Measurements from ENCODE around the gene ARHGAP15. TPM values are rescaled to one million over a fixed set of nuclear protein-coding genes. Genes with fewer than 3 reads are reported as not detected.

ARHGAP15 gene
- total RNA-seq, 1 experiment from 2014 or later = 0.41 TPM

- H3K4me1 ChIP-seq (ENCODE audit: control insufficient read depth, insufficient read depth, low read length) = no peaks in the 10 kb centered on the region
- no peak overlapping the region for H3K27ac ChIP-seq (ENCODE audit: low read length)
- POLR2A ChIA-PET = no interaction called here
- no peaks in the 10 kb centered on the region; the same call in 1 of the 2 replicates for H3K36me3 ChIP-seq (ENCODE audit: control insufficient read depth, insufficient read depth, low read length)
- no TSS peak for BruUV-seq (replicated peaks)
- in situ Hi-C loops (cut with HindIII; ENCODE audit: low pct_unique_long_range_greater_than_20kb, low sequenced_read_pairs) = no loop called here
- CTCF ChIA-PET = no interaction called here
- intact Hi-C loops (cut with micrococcal nuclease; ENCODE audit: unreplicated experiment) = no loop called here
- no peaks in the 10 kb centered on the region for H3K9me3 ChIP-seq (ENCODE audit: control insufficient read depth, insufficient read depth, low read depth, low read length)
- no peaks in the 10 kb centered on the region for H3K27me3 ChIP-seq (ENCODE audit: control insufficient read depth, insufficient read depth, low read length)
- no peak for DNase-seq (ENCODE audit: low read depth, low spot score)
- no peak for TF ChIP-seq TCF7L2 (IDR thresholded peaks at IDR 0.05; ENCODE audit: low read depth, low read length)
- TF ChIP-seq, protein P1, sequence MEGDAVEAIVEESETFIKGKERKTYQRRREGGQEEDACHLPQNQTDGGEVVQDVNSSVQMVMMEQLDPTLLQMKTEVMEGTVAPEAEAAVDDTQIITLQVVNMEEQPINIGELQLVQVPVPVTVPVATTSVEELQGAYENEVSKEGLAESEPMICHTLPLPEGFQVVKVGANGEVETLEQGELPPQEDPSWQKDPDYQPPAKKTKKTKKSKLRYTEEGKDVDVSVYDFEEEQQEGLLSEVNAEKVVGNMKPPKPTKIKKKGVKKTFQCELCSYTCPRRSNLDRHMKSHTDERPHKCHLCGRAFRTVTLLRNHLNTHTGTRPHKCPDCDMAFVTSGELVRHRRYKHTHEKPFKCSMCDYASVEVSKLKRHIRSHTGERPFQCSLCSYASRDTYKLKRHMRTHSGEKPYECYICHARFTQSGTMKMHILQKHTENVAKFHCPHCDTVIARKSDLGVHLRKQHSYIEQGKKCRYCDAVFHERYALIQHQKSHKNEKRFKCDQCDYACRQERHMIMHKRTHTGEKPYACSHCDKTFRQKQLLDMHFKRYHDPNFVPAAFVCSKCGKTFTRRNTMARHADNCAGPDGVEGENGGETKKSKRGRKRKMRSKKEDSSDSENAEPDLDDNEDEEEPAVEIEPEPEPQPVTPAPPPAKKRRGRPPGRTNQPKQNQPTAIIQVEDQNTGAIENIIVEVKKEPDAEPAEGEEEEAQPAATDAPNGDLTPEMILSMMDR (IDR thresholded peaks at IDR 0.05) = no peak
- TF ChIP-seq POLR2AphosphoS5 (IDR thresholded peaks at IDR 0.05; ENCODE audit: low read depth, low read length) = no peak
- TF ChIP-seq, protein P2, sequence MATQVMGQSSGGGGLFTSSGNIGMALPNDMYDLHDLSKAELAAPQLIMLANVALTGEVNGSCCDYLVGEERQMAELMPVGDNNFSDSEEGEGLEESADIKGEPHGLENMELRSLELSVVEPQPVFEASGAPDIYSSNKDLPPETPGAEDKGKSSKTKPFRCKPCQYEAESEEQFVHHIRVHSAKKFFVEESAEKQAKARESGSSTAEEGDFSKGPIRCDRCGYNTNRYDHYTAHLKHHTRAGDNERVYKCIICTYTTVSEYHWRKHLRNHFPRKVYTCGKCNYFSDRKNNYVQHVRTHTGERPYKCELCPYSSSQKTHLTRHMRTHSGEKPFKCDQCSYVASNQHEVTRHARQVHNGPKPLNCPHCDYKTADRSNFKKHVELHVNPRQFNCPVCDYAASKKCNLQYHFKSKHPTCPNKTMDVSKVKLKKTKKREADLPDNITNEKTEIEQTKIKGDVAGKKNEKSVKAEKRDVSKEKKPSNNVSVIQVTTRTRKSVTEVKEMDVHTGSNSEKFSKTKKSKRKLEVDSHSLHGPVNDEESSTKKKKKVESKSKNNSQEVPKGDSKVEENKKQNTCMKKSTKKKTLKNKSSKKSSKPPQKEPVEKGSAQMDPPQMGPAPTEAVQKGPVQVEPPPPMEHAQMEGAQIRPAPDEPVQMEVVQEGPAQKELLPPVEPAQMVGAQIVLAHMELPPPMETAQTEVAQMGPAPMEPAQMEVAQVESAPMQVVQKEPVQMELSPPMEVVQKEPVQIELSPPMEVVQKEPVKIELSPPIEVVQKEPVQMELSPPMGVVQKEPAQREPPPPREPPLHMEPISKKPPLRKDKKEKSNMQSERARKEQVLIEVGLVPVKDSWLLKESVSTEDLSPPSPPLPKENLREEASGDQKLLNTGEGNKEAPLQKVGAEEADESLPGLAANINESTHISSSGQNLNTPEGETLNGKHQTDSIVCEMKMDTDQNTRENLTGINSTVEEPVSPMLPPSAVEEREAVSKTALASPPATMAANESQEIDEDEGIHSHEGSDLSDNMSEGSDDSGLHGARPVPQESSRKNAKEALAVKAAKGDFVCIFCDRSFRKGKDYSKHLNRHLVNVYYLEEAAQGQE (IDR thresholded peaks at IDR 0.05; ENCODE audit: insufficient read depth in 1 of 2, low read depth in 2 of 2, low read length in 1 of 2) = no peak
- TF ChIP-seq SIN3A (IDR thresholded peaks at IDR 0.05; ENCODE audit: borderline replicate concordance, insufficient read depth, low read depth, low read length) = no peak
- no peak overlapping the region for H3K4me3 ChIP-seq (ENCODE audit: low read depth in 2 of 2, low read length in 2 of 2)
- ATAC-seq = no peak
Measured at GRCh38 chr2:143290221-143290620, 161.0 kb downstream of the ARHGAP15 start.

- no peaks in the 10 kb centered on the region for H3K4me1 ChIP-seq (ENCODE audit: control insufficient read depth, insufficient read depth, low read length)
- H3K27ac ChIP-seq (ENCODE audit: low read length) = no peak overlapping the region
- no TSS peak for BruUV-seq (replicated peaks)
- no peaks in the 10 kb centered on the region for H3K9me3 ChIP-seq (ENCODE audit: control insufficient read depth, insufficient read depth, low read depth, low read length)
- DNase-seq (ENCODE audit: low read depth, low spot score) (no peak), ATAC-seq (no peak)
- CTCF ChIA-PET = no interaction called here
- H3K4me3 ChIP-seq (ENCODE audit: low read depth in 2 of 2, low read length in 2 of 2) = no peak overlapping the region
- no peaks in the 10 kb centered on the region; the same call in 1 of the 2 replicates for H3K36me3 ChIP-seq (ENCODE audit: control insufficient read depth, insufficient read depth, low read length)
- TF ChIP-seq SIN3A (IDR thresholded peaks at IDR 0.05; ENCODE audit: borderline replicate concordance, insufficient read depth, low read depth, low read length) = no peak
- TF ChIP-seq TCF7L2 (IDR thresholded peaks at IDR 0.05; ENCODE audit: low read depth, low read length) = no peak
- TF ChIP-seq, protein P1 (IDR thresholded peaks at IDR 0.05) = no peak
- no peak for TF ChIP-seq POLR2AphosphoS5 (IDR thresholded peaks at IDR 0.05; ENCODE audit: low read depth, low read length)
- TF ChIP-seq, protein P2 (IDR thresholded peaks at IDR 0.05; ENCODE audit: insufficient read depth in 1 of 2, low read depth in 2 of 2, low read length in 1 of 2) = no peak
- in situ Hi-C loops (cut with HindIII; ENCODE audit: low pct_unique_long_range_greater_than_20kb, low sequenced_read_pairs) = no loop called here
- H3K27me3 ChIP-seq (ENCODE audit: control insufficient read depth, insufficient read depth, low read length) = no peaks in the 10 kb centered on the region
- POLR2A ChIA-PET = no interaction called here
- intact Hi-C loops (cut with micrococcal nuclease; ENCODE audit: unreplicated experiment) = no loop called here
Measured at GRCh38 chr2:143294068-143294467, 164.8 kb downstream of the ARHGAP15 start.
